OCI-LY3 (cell line): ENCODE results near the gene PNCK.

Experiments
- CTCF ChIP-seq: fragments of 200-600, 300-600 bp; sonication (generic); IDR thresholded peaks from 2 replicates; pipeline ENCODE4 v1.5.1; 2014; ENCODE audit warnings: antibody characterized with exemption, low read length, low read depth
- EZH2phosphoT487 ChIP-seq: fragments of 200-600 bp; shearing (Covaris generic); IDR thresholded peaks from 2 replicates; pipeline ENCODE4 v1.6.1; 2018; ENCODE audit warnings: antibody characterized with exemption, mixed run types, low read depth

DNA sequence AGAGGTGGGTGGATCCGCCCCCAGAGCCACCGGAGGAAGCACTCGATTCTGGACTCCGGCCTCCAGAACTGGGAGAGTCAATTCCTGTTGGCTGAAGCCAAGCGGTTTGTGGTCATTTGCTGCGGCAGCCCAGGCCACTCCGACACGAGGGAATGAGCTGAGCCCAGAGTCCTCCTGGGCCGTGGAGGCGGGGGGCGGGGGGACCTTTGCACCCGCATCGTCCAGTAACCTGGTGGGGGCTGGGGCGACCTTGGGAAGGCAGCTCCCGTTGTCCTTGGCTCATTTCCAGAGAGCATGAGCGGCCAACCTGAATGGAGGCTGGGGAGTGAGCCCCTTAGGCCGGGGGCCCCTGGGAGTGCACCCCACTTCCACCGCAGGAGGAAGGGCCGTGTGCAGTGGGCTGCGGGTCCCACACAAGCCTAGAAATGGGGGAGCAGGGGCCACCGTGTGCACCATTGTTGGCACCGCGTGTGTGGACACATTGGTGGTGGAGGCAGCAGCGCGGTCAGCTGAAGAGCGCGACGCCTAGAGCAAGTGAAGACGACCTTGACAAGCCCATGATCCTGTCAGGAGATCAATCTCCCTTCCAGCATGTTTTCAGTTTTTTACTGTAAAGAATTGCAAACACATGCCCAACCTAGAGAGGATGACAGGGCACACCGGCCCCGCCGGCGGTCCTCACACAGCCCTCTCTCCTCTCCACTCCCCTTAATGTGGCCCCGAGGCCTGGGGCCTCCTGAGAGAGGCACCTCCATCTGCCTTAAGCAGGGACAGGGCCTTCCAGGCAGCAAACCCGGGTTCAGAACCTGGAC is 46.5 kb downstream of the PNCK start:
- no peak for TF ChIP-seq CTCF
- TF ChIP-seq EZH2phosphoT487, result no peak
